Fibroblast of pulmonary artery (primary cell): ENCODE data around the gene ARID3A.

Experiments used
- DNase-seq: peaks from one replicate; pipeline ENCODE4 v3.0.0-alpha.2; 2010; ENCODE audit warnings: low read depth
- H3K4me3 ChIP-seq: replicated peaks from 2 replicates; pipeline ENCODE4 v1.5.1; 2011; ENCODE audit warnings: low read depth, mild to moderate bottlenecking, control low read depth, low read length, moderate library complexity
- TF ChIP-seq, protein P1 (sequence below): IDR thresholded peaks from 2 replicates; pipeline ENCODE4 v1.5.1; 2011; ENCODE audit warnings: mild to moderate bottlenecking, control low read depth, low read length, inconsistent platforms; ENCODE audit errors: missing control alignments

Gene ARID3A

DNA sequence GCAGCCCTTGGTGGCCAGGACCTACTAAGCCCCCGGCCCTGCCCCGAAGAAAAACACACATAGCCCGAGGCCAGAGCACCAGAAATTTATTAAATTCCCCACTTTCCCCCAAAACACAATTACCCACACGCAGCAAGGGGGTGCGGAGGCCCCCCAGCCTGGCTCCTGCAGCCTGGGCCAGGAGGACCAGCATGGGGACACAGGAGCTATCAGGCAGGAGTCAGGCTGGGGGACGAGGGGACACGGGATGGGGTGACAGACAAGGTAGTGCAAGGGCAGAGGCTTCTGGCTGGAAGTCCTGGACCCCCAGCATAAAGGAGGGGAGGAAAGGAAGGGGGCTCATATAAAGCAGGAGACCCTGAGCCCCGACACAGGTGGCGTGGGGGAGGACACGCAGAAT is 29.4 kb upstream of the ARID3A start:
- no peak overlapping the region for H3K4me3 ChIP-seq
- TF ChIP-seq, protein P1, sequence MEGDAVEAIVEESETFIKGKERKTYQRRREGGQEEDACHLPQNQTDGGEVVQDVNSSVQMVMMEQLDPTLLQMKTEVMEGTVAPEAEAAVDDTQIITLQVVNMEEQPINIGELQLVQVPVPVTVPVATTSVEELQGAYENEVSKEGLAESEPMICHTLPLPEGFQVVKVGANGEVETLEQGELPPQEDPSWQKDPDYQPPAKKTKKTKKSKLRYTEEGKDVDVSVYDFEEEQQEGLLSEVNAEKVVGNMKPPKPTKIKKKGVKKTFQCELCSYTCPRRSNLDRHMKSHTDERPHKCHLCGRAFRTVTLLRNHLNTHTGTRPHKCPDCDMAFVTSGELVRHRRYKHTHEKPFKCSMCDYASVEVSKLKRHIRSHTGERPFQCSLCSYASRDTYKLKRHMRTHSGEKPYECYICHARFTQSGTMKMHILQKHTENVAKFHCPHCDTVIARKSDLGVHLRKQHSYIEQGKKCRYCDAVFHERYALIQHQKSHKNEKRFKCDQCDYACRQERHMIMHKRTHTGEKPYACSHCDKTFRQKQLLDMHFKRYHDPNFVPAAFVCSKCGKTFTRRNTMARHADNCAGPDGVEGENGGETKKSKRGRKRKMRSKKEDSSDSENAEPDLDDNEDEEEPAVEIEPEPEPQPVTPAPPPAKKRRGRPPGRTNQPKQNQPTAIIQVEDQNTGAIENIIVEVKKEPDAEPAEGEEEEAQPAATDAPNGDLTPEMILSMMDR, result no peak
- DNase-seq, result no peak

DNA sequence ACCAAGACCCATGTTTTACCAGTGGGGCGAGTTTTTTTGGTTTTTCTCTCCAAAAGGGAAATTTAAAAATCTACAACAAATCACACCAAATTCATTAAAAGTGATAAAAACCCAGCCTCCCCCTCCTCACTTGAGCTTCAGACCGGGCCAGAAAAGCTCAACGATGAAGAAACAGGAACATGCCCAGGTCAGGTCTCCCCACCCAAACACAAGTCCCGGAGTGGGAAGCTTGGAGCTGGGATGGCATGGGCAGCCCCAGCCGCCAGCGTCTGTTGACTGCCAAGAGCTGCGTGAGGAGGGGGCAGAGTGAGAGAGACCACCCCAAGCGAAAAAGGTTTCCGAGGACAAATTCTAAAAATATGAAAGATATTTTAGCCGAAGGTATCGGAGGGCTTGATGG is 28.8 kb upstream of the ARID3A start:
- H3K4me3 ChIP-seq, result no peak overlapping the region

DNA sequence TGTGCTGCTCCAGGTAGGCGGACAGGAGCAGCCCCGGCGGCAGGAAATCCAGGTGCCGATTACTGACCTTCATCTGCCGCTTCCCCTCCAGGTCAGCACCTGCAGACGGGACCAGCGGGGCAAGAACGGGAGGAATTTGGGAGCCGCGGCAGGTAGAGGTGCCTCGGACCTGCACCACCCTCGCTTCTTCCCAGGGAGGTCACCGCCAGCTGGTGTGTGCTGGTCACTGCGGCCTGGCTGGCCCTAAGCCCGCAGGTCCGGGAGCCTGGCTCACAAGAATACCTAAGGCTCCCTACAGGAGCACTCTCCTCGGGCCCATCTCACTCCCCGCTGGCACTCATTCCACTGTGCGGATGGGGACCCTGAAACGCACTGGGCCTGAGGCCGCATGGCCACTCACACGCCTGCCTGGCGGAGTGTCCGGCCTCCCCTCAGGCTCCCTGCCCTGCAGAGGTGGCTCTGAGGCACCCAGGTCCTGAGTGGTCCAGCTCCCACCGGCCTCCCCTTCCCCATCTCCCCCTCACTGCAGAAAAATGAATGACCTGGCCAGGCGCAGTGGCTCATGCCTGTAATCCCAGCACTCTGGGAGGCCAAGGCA is 28.3 kb upstream of the ARID3A start:
- DNase-seq, result no peak
- no peak overlapping the region for H3K4me3 ChIP-seq
- TF ChIP-seq, protein P1, result peak; percentile 1

More for the DNA sequence above, 28.8 kb upstream of the ARID3A start:
- TF ChIP-seq, protein P1, result no peak
- DNase-seq, result no peak

DNA sequence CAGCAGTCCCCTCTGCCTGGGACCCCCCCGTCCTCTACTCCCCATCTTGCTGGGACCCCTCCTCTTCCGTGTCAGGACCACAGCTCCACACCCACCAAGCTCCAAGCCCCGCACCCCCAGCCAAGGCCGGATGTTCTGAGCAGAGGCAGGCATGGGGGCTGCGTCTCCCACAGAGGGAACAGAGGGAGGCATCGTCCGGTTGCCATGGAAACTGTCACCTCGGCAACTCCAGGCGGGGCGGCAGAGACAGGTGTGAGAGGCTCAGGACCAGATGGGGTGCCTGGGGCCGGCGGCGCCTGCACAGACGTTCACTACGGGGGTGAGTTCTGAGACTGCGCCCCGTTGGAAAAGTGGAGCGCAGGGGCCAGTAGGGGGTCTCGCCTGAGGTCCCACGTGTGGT is 27.2 kb upstream of the ARID3A start:
- TF ChIP-seq, protein P1, result no peak
- no peak for DNase-seq
- no peak overlapping the region for H3K4me3 ChIP-seq

DNA sequence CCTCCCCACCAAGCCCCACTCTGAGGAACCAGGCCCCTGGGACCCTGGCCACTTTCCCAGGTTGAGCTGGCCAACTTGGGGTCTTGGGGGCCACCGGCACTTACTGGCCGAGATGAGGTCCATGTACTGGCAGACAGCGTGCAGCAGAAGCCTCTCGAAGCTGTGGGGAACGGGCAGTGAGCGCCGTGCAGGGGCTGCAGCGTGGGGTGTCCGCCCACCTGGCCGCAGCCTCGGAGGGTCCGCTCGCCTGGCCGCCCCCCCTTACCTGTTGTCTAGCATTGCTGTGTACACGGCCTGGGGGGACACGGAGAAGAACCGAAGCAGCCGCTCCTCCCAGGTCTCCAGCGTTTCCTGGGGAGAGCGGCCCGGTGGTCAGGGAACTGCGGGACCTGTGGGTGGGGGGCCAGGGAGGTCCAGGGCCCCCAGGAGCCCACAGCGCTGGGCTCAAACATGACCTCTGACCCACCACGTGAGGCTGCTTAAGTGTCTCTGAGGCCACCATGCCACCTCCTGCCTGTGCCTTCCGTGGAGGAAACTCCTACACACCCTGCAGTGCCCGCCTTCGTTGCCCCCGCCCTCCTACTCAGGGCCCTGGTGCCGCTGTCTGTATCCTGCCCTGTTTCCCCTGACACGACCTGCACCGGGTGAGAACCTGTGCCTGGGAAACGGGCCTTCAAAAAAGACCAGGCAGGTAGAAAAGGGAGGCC is 26.3 kb upstream of the ARID3A start:
- DNase-seq, result no peak
- H3K4me3 ChIP-seq, result no peak overlapping the region
- TF ChIP-seq, protein P1, result no peak

DNA sequence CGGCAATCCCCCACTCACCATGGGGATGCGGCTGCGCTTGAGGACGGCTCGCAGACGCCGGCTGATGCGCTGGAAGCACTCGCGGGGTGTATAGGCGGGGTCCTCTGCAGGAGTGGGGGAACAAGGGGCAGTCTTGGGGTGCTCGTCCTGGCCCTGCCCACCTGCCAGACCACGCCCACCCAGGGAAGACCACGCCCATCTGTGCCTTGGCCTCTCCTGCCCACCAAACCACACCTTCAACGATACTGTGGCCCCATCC is 25.9 kb upstream of the ARID3A start:
- no peak for DNase-seq
- no peak overlapping the region for H3K4me3 ChIP-seq
- TF ChIP-seq, protein P1, result no peak
